Activated CD4-positive, alpha-beta T cell treated with anti-CD3 and anti-CD28 coated beads, Interleukin-2, amount 10 ng/mL, durations not matched to agents 24 days and 14 days (primary cell): Measurements from ENCODE around the gene ADAM8. TPM values are rescaled to one million over a fixed set of nuclear protein-coding genes. Genes with fewer than 3 reads are reported as not detected.

ENCODE experiments used
- DNase-seq: peaks from one replicate; pipeline ENCODE4 v3.0.0; 2022
- H3K27ac Mint-ChIP-seq: one replicate; pipeline ENCODE4 v1.8.0; 2022; ENCODE audit warnings: mild to moderate bottlenecking, mixed read lengths
- H3K27me3 Mint-ChIP-seq: one replicate; pipeline ENCODE4 v1.8.0; 2022; ENCODE audit warnings: mixed read lengths
- H3K36me3 Mint-ChIP-seq: one replicate; pipeline ENCODE4 v1.8.0; 2022; ENCODE audit warnings: low read depth, mild to moderate bottlenecking, mixed read lengths
- H3K4me1 Mint-ChIP-seq: one replicate; pipeline ENCODE4 v1.8.0; 2021; ENCODE audit warnings: mixed read lengths
- H3K4me3 Mint-ChIP-seq: one replicate; pipeline ENCODE4 v1.8.0; 2022; ENCODE audit warnings: mild to moderate bottlenecking, moderate library complexity, mixed read lengths
- H3K9me3 Mint-ChIP-seq: one replicate; pipeline ENCODE4 v1.8.0; 2021; ENCODE audit warnings: mixed read lengths
- intact Hi-C: fragments of 100-400 bp; cut with micrococcal nuclease; formaldehyde crosslinking; loops from one replicate; pipeline ENCODE4 v1.15.1; 2023
- total RNA-seq: library from RNA; stranded (reverse); gene quantifications from 2 replicates; pipeline ENCODE4 v1.2.3, GENCODE V29; 2022

Gene ADAM8
- total RNA-seq, 1 donor from 2014 or later: 143 TPM

DNA sequence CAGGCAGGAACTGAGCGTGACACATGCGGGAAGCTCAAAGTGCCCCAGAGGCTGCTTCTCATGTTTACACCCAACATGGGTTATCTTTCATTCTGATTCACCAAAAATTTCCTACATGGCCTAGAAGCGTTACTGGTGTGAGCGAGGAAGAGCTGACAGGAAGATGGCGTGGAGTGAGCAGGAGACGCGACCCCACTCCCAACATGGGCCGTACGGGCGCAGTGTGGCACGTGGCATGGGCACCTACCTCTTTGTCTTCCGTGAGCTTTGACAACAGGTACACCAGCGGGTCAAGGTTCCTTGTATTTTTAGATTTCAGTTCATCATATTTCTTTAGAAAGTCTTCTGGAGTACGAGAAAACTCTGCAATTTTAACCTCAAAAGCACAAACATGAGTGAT, 23.1 kb upstream of the ADAM8 start:
- DNase-seq: no peak
- Mint-ChIP-seq H3K4me1 (peaks cover 5% of the 10 kb centered on the region), H3K4me3 (no peak overlapping the region), H3K27ac (no peak overlapping the region), H3K27me3 (no peaks in the 10 kb centered on the region), H3K9me3 (no peaks in the 10 kb centered on the region), H3K36me3 (peaks cover 46% of the 10 kb centered on the region)
- intact Hi-C loops: no loop called here

DNA sequence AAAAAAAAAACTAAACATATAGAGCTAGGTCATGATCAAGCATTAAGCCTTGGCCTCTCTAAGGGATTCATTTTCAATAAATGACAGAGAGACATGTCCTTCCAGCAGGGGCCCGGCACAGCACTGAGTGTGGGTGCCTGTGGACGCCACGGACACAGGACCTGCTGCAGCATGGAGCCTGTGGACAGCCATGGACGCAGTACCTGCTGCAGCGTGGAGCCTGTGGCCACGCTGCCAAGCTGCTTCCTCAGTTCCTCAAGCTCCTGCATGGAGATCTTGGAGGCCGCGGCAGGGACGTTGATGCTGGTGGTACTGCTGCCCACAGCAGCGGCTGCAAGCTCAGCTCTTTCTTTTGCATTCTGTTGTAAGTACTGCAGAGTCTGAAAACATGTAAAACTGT, 22.6 kb upstream of the ADAM8 start:
- intact Hi-C loops: no loop called here

DNA sequence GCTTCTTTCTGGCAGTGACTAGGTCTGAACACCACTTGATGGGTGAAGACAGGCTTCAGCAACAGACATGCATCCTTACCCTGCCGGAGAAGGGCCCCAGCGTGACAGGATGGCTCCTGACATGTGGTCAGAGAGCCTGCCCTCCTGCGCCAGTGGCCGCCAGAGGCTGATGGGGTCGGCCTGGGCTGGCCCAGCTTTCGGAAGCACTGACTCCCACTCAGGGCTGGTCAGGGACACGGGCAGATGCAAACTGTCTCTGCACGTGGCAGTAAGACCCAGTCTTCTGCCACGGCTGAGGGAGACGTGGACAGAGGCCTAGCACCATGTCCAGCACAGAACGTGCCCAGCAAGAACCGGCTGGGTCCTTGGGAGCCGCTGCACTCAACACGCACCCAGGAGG, 21.8 kb upstream of the ADAM8 start:
- DNase-seq: no peak
- no peak overlapping the region for H3K27ac Mint-ChIP-seq
- H3K4me1 Mint-ChIP-seq: no peaks in the 10 kb centered on the region
- H3K4me3 Mint-ChIP-seq: no peak overlapping the region
- intact Hi-C loops: no loop called here
- H3K27me3 Mint-ChIP-seq: no peaks in the 10 kb centered on the region
- no peaks in the 10 kb centered on the region for H3K9me3 Mint-ChIP-seq
- H3K36me3 Mint-ChIP-seq: peaks cover 59% of the 10 kb centered on the region

More for the DNA sequence above, 22.6 kb upstream of the ADAM8 start:
- DNase-seq: no peak
- no peaks in the 10 kb centered on the region for H3K27me3 Mint-ChIP-seq
- H3K36me3 Mint-ChIP-seq: peaks cover 52% of the 10 kb centered on the region
- peaks cover 3% of the 10 kb centered on the region for H3K4me1 Mint-ChIP-seq
- H3K4me3 Mint-ChIP-seq: no peak overlapping the region
- no peak overlapping the region for H3K27ac Mint-ChIP-seq
- H3K9me3 Mint-ChIP-seq: no peaks in the 10 kb centered on the region

DNA sequence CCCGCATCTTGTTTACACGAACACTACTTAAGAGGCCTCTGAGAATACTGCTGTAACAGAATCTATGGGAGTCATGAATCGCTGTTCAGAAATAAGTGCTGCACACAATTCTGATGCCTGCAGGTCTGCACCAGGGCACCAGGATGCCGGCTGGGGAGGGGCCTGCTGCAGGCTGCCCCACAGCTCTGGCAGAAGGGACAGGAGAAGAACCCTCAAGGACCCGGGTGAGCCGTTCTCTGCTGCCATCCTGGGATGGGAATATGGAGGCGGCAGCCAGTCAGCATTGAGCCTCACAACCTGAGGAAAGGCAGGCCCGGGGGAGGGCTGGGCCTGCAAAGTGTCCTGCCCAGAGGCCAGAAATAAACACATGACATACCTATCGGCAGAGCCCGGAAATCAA, 20.8 kb upstream of the ADAM8 start:
- DNase-seq: no peak
- Mint-ChIP-seq H3K4me1 (no peaks in the 10 kb centered on the region), H3K9me3 (no peaks in the 10 kb centered on the region), H3K36me3 (peaks cover 59% of the 10 kb centered on the region), H3K27ac (no peak overlapping the region), H3K27me3 (no peaks in the 10 kb centered on the region), H3K4me3 (no peak overlapping the region)
- intact Hi-C loops: no loop called here

DNA sequence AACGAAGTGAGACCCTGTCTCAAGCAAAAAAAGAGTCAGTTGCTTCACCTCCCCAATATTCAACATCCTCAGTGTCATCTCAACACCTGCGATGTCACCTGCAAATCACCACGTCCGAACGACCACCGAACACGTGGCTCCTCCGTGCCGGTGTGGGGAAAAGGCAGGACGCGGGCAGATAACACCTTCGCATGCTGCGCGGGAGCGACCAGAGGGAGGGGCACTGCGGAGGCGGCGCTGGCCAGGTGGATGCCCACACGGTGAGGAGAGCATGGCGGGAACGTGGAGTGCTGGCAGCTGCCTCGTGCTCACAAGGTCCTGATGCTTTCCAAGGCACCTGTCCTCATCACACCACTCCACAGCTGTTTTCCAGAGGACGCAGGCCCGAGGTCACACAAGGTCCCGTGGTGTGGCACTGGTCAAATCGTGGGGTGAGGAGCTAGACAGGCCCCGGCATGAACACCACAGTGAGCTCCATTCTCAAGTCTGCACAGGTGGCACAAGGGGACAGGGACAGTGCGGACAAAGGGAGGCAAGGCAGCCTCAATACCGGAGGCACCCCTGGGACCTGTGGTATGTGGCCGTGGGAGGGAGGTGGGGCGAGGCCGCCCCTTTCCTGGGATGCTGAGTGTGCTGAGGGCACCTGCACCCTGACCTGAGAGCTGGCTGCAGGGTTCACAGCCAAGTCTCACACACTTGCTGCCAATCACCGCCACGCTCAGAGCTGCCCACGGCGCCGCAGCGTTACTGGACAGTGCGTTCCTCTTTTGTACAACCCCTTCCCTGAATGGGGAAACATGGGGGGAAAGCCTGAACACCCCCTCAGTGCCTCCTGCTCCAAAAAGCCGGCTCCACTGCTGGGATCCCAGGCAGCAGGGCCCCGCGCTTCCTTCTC, 19.0 kb upstream of the ADAM8 start:
- H3K4me1 Mint-ChIP-seq: no peaks in the 10 kb centered on the region

DNA sequence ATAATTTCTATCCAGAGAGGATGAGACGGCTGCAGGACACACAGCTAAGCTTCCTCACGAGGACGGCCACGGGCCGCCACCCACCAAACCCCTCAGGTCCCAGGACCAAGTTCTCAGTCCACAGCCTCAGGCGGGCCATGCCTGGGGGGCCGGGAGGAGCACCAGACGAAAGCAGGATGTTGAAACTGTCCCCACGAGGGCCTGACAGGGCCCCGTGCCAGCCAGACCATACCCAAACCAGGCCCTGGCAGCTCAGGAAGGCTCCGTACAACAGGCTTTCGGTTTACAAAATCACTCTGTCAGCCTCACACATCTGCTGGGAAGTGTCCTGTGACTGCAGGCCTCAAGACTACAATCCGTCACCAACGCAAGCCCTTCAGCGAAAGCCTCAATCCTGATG, 17.5 kb upstream of the ADAM8 start:
- Mint-ChIP-seq H3K27ac (no peak overlapping the region), H3K27me3 (no peaks in the 10 kb centered on the region), H3K4me1 (no peaks in the 10 kb centered on the region), H3K4me3 (no peak overlapping the region), H3K9me3 (no peaks in the 10 kb centered on the region), H3K36me3 (peaks cover 56% of the 10 kb centered on the region)
- intact Hi-C loops: no loop called here
- DNase-seq: no peak

More for the DNA sequence above, 19.0 kb upstream of the ADAM8 start:
- intact Hi-C loops: no loop called here
- Mint-ChIP-seq H3K27me3 (no peaks in the 10 kb centered on the region), H3K36me3 (peaks cover 58% of the 10 kb centered on the region), H3K4me3 (no peak overlapping the region), H3K9me3 (no peaks in the 10 kb centered on the region), H3K27ac (no peak overlapping the region)
- DNase-seq: no peak

DNA sequence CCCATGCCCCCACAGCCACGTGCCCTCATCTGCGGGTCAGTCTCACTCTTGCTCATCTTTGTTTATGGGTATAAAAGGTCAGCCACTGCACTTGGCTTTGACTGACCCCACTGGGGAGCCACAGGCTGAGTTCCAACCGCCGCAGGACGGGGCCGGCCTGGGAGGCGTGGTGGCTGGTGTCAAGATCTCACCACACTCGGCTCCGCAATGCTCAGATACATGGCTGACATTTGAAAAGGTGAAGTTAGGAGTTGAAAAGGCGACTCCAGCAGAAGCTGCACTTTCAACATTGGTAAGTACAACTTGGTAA, 17.1 kb upstream of the ADAM8 start:
- no peaks in the 10 kb centered on the region for H3K27me3 Mint-ChIP-seq
- no peak overlapping the region for H3K27ac Mint-ChIP-seq
- DNase-seq: no peak
- H3K9me3 Mint-ChIP-seq: no peaks in the 10 kb centered on the region
- no peak overlapping the region for H3K4me3 Mint-ChIP-seq
- intact Hi-C loops: no loop called here
- peaks cover 57% of the 10 kb centered on the region for H3K36me3 Mint-ChIP-seq
- H3K4me1 Mint-ChIP-seq: no peaks in the 10 kb centered on the region

DNA sequence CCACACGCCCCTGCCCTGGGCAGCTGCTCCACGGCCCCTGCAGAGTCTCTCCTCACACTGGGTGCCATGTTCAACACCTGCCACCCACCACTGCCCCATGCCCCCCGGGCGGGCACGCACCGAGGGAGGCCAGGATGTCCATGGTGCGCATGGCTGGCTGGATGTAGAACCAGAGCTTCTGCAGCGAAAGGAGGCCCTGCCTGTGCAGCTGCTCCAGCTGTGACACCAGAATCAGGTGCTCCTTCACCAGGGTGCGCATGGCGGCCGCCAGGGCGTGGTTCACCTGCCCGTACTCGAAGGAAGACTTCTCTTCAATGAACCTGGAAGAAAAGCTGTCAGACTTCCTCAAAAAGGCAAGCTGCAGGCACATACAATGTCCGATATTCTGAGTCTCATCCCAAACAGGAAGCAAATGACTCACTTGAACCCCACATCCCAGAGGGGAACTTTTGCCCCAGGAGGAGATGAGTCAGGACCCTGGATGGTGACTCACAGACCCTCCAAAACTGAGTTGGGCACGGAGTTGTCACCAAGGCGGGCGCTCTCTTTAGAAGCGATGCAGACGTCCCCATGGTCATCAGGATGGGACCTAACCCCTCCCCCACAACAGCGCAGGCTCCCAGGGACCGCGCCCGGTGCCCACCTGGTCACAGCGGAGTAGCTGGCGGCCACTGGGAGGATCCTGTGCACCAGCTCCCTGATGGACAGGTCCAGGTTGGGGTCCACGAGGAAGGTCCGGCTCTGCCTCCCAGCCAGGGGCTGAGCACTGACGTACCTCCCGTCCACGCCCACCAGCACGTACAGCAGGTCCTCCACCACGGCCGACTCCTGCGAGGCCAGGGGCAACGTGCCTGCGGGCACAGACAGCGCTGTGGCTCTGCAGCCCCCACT, 16.5 kb upstream of the ADAM8 start:
- Mint-ChIP-seq H3K36me3 (peaks cover 56% of the 10 kb centered on the region), H3K4me3 (no peak overlapping the region), H3K27me3 (no peaks in the 10 kb centered on the region), H3K4me1 (no peaks in the 10 kb centered on the region), H3K9me3 (no peaks in the 10 kb centered on the region), H3K27ac (no peak overlapping the region)
- no peak for DNase-seq
- intact Hi-C loops: no loop called here

DNA sequence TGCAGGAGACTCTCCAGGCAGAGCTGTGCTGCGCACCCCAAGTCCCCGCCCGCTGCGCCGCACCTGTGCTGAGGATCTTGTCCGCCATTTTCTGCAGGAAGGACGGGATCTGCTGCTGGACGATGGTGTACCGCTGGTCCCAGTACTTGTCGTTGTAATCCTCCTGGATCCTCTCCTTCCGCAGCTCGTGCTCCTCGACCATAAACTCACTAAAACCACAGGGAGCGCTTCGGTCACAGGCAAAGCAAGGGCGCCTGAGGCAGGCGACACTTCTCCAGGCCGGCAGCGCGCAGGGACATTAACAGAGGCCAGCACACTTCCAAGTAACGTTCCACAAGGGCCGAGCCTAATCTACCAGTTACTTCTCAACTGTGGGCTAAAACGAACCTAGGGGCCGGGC, 13.1 kb upstream of the ADAM8 start:
- no peaks in the 10 kb centered on the region for H3K27me3 Mint-ChIP-seq
- no peak for DNase-seq
- H3K9me3 Mint-ChIP-seq: no peaks in the 10 kb centered on the region
- peaks cover 2% of the 10 kb centered on the region for H3K4me1 Mint-ChIP-seq
- H3K36me3 Mint-ChIP-seq: peaks cover 62% of the 10 kb centered on the region
- H3K27ac Mint-ChIP-seq: no peak overlapping the region
- intact Hi-C loops: no loop called here
- H3K4me3 Mint-ChIP-seq: no peak overlapping the region

DNA sequence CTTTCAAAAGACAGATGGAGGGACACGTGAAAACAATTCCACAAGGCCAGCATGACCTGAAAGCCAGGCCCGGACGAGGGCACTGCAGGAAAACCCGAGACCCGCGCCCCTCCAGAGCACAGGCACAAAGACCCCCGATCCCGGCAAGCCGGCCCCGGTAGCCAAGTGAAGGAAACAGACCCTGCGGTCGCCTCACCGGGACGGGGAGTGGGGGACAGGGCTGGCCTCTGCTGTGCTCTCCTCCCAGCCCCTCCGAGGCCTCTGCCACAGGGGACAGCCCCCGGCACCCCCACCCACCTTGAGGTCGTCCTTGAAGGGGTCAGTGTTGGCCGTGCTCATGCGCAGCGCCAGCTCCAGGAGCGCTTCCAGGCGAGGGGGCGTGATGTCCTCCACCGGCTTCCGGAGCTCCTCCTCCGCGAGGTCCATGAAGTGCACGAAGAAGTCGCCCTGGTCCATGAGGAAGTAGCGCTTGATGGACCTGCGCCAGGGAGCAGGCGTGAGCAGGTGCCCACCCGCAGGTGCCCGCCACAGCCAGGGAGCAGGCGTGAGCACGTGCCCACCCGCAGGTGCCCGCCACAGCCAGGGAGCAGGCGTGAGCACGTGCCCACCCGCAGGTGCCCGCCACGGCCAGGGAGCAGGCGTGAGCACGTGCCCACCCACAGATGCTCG, 11.3 kb upstream of the ADAM8 start:
- Mint-ChIP-seq H3K36me3 (peaks cover 61% of the 10 kb centered on the region), H3K27ac (no peak overlapping the region), H3K9me3 (no peaks in the 10 kb centered on the region), H3K4me3 (no peak overlapping the region), H3K4me1 (peaks cover 2% of the 10 kb centered on the region), H3K27me3 (no peaks in the 10 kb centered on the region)
- DNase-seq: no peak
- intact Hi-C loops: no loop called here

DNA sequence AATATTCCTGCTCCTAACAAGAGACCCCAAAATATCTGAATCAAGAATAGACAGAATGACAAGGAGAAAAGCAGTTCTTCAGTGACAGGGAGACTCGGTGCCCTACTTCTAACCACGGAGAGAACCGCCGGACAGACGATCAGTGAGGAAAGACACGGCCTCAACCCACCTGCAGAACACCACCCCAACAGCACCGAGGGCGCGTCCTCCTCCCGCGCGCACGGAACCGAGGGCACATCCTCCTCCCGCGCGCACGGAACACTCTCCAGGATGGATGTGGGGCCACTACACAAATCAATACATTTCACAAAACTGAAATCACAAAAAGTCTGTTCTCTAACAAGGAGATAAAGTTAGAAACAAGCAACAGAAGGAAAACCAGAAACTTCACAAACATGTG, 9.7 kb upstream of the ADAM8 start:
- DNase-seq: no peak
- Mint-ChIP-seq H3K4me1 (peaks cover 2% of the 10 kb centered on the region), H3K27ac (peak overlapping the region; percentile 6), H3K36me3 (peaks cover 64% of the 10 kb centered on the region), H3K4me3 (no peak overlapping the region), H3K27me3 (no peaks in the 10 kb centered on the region), H3K9me3 (no peaks in the 10 kb centered on the region)
- intact Hi-C loops: no loop called here

DNA sequence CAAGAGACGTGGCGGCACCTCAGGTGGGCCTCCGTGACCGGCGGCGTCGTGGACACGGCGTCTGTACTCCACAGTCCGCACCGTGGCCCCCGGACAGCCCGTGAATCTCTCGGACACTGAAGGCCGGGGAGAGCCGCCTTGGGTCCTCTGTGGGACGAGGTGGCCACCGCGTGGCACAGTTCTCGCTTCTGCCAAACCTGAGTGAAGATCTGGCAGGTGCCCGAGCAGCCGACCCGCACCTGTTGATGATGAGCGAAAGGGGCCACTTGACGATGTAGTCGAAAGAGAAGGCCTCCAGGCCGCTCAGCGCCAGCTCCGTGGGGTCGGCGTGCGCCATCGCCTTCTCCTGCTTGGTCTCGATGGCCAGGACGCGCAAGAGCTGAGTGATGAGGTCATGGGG, 8.5 kb upstream of the ADAM8 start:
- no peak overlapping the region for H3K27ac Mint-ChIP-seq
- peaks cover 60% of the 10 kb centered on the region for H3K36me3 Mint-ChIP-seq
- H3K9me3 Mint-ChIP-seq: no peaks in the 10 kb centered on the region
- DNase-seq: no peak
- no peak overlapping the region for H3K4me3 Mint-ChIP-seq
- intact Hi-C loops: no loop called here
- no peaks in the 10 kb centered on the region for H3K27me3 Mint-ChIP-seq
- peaks cover 2% of the 10 kb centered on the region for H3K4me1 Mint-ChIP-seq

DNA sequence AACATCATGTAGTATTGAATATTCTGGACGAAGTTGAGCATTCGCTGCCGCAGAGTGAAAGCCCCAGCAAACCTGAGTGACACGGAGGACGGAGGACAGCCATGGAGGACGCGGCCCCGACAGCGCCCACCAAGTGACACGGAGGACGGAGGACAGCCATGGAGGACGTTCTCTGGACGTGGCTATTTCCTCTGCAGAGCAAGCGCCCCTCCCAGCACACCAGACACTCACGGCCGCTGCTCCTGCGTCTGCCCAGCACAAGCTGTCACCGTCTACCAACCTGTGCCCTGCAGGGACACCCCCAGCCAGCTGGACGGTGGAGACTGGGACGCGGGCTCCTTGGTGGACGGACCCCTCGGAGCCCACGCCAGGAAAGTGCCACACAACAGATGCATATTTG, 7.3 kb upstream of the ADAM8 start:
- Mint-ChIP-seq H3K36me3 (peaks cover 56% of the 10 kb centered on the region), H3K27me3 (no peaks in the 10 kb centered on the region), H3K9me3 (no peaks in the 10 kb centered on the region), H3K27ac (no peak overlapping the region), H3K4me1 (peaks cover 6% of the 10 kb centered on the region), H3K4me3 (no peak overlapping the region)
- no peak for DNase-seq
- intact Hi-C loops: no loop called here

DNA sequence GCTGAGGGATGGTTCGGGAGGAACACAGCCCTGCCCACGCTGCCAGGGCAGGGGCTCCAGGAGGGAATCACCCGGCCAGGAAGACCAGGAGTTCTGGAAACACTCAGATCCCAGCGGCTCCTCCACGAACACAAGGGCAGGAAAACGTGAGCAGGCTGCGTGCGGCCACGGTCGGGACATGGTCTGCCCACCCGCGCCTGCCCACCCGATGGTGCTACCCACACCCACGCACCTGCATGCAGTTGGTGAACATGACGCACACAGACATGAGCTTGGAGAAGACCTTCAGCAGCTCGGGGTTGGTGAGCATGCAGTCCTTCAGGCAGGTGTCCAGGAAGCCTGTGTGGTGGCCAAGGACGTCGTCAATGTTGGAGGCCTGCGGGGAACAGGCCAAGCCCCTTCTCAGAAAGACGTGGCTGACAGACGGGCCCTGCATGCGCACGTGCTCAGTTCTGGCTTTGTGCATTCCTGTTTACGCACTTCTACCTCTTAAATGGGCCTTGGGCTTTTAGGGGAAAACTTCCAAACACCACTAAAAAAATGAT, 6.2 kb upstream of the ADAM8 start:
- intact Hi-C loops: no loop called here
- no peak for DNase-seq
- H3K4me1 Mint-ChIP-seq: peaks cover 16% of the 10 kb centered on the region
- H3K9me3 Mint-ChIP-seq: no peaks in the 10 kb centered on the region
- no peaks in the 10 kb centered on the region for H3K27me3 Mint-ChIP-seq
- H3K27ac Mint-ChIP-seq: no peak overlapping the region
- H3K36me3 Mint-ChIP-seq: peaks cover 53% of the 10 kb centered on the region
- no peak overlapping the region for H3K4me3 Mint-ChIP-seq
